GM12873 (cell line): ENCODE results near the gene SLC35F5.

Experiments used
- TF ChIP-seq, protein P1 (sequence below): IDR thresholded peaks from 2 replicates; pipeline ENCODE4 v1.5.1; 2012; ENCODE audit warnings: low read depth, mild to moderate bottlenecking, moderate library complexity, low read length, control low read depth; ENCODE audit not compliant: insufficient read depth; ENCODE audit errors: missing control alignments

The SLC35F5 gene

GRCh38 chr2:113705982-113706523, 50.4 kb downstream of the SLC35F5 start:
- TF ChIP-seq, protein P1, sequence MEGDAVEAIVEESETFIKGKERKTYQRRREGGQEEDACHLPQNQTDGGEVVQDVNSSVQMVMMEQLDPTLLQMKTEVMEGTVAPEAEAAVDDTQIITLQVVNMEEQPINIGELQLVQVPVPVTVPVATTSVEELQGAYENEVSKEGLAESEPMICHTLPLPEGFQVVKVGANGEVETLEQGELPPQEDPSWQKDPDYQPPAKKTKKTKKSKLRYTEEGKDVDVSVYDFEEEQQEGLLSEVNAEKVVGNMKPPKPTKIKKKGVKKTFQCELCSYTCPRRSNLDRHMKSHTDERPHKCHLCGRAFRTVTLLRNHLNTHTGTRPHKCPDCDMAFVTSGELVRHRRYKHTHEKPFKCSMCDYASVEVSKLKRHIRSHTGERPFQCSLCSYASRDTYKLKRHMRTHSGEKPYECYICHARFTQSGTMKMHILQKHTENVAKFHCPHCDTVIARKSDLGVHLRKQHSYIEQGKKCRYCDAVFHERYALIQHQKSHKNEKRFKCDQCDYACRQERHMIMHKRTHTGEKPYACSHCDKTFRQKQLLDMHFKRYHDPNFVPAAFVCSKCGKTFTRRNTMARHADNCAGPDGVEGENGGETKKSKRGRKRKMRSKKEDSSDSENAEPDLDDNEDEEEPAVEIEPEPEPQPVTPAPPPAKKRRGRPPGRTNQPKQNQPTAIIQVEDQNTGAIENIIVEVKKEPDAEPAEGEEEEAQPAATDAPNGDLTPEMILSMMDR = no peak

- TF ChIP-seq, protein P1 = no peak
These were observed 52.8 kb downstream of the SLC35F5 start for GRCh38 chr2:113703386-113704299.

GRCh38 chr2:113700186-113700841, 56.1 kb downstream of the SLC35F5 start:
- TF ChIP-seq, protein P1 = peak; percentile 56

DNA sequence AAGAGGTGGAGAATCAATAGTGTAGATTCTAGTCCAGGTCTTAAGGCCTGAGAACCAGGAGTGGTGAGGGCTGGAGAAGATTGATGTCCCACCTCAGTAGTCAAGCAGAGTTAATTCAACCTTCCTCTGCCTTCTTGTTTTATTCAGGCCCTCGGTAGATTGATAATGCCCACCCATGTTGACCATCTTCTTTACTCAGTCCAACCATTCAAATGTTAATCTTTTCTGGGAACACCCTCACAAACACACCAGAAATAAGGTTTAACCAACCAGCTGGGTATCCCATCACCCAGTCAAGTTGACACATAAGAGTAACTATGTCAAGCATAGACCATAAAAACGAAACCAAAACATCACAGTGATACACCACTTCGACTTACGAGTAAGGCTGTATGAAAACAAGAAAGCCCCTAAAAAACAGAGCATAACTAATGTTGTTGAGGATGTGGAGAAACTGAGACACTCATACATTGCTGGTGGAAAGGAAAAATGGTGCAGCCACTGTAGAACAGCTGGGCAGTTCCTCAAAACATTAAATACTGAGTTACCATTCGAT, 57.5 kb downstream of the SLC35F5 start:
- TF ChIP-seq, protein P1 = no peak

DNA sequence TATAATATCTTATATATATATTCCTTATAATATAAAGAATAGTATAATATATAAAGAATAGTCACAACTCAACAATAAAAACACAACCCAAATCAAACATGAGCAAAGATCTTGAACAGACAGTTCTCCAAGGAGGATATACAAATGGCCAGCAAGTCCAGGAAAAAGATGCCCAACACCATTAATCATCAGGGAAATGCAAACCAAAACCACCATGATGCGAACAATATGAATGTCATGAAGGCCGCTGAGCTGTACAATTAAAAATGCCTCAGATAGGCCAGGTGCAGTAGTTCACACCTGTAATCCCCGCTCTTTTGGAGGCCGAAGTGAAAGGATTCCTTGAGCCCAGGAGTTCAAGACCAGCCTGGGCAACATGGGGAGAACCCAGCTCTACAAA, 58.9 kb downstream of the SLC35F5 start:
- TF ChIP-seq, protein P1 = no peak

- TF ChIP-seq, protein P1 = no peak
These were observed 62.0 kb downstream of the SLC35F5 start for GRCh38 chr2:113694438-113694837.
